ENCODE measurements around the gene KRT80.

The KRT80 gene

GRCh38 chr12:52215587-52216031 lies 23.8 kb upstream of the KRT80 start:
- Histone ChIP-seq H3K36me3 (ENCODE audit: insufficient read depth, low read length) (no peaks in the 10 kb centered on the region), H3K4me1 (ENCODE audit: control insufficient read depth, insufficient read depth, low read length) (peaks cover 7% of the 10 kb centered on the region), H3K4me2 (ENCODE audit: low read length) (no peak overlapping the region), H3K27me3 (ENCODE audit: control insufficient read depth, insufficient read depth, low read length) (no peaks in the 10 kb centered on the region), H3K4me3 (ENCODE audit: low read length) (no peak overlapping the region), H3K9me3 (replicated peaks; ENCODE audit: low read length) (no peaks in the 10 kb centered on the region), H3K9ac (ENCODE audit: low read depth, low read length) (no peak overlapping the region)

DNA sequence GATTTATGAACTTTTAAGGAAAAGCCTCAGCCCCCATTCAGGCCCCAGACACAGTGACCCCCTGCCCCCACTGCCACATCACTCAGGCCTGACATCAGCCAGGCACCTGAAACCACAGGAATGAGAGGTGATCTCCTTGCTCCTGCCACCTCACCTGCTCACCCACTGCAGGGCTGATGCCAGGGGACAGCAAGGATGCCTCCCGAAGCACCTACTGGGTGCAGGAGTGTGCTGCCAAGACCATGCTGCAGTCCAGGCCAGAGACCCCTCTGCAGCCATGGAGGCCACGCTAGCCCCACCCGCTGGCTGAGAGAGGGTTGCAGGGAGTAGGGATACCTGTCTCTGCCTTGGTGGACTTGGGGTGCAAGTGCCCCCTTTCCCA lies 22.6 kb upstream of the KRT80 start:
- Histone ChIP-seq H3K9me3 (replicated peaks; ENCODE audit: low read length) (no peaks in the 10 kb centered on the region), H3K9ac (ENCODE audit: low read depth, low read length) (no peak overlapping the region), H3K4me1 (ENCODE audit: control insufficient read depth, insufficient read depth, low read length) (peaks cover 7% of the 10 kb centered on the region), H3K36me3 (ENCODE audit: insufficient read depth, low read length) (no peaks in the 10 kb centered on the region), H3K27me3 (ENCODE audit: control insufficient read depth, insufficient read depth, low read length) (no peaks in the 10 kb centered on the region), H3K4me3 (ENCODE audit: low read length) (no peak overlapping the region), H3K4me2 (ENCODE audit: low read length) (no peak overlapping the region)

- no peaks in the 10 kb centered on the region for H3K36me3 ChIP-seq (ENCODE audit: insufficient read depth, low read length)
- H3K4me3 ChIP-seq (ENCODE audit: low read length) = no peak overlapping the region
- H3K9ac ChIP-seq (ENCODE audit: low read depth, low read length) = no peak overlapping the region
- H3K27me3 ChIP-seq (ENCODE audit: control insufficient read depth, insufficient read depth, low read length) = no peaks in the 10 kb centered on the region
- H3K4me2 ChIP-seq (ENCODE audit: low read length) = no peak overlapping the region
- no peaks in the 10 kb centered on the region for H3K9me3 ChIP-seq (replicated peaks; ENCODE audit: low read length)
- peaks cover 7% of the 10 kb centered on the region for H3K4me1 ChIP-seq (ENCODE audit: control insufficient read depth, insufficient read depth, low read length)
Observed at GRCh38 chr12:52213564-52214420, 22.0 kb upstream of the KRT80 start.

DNA sequence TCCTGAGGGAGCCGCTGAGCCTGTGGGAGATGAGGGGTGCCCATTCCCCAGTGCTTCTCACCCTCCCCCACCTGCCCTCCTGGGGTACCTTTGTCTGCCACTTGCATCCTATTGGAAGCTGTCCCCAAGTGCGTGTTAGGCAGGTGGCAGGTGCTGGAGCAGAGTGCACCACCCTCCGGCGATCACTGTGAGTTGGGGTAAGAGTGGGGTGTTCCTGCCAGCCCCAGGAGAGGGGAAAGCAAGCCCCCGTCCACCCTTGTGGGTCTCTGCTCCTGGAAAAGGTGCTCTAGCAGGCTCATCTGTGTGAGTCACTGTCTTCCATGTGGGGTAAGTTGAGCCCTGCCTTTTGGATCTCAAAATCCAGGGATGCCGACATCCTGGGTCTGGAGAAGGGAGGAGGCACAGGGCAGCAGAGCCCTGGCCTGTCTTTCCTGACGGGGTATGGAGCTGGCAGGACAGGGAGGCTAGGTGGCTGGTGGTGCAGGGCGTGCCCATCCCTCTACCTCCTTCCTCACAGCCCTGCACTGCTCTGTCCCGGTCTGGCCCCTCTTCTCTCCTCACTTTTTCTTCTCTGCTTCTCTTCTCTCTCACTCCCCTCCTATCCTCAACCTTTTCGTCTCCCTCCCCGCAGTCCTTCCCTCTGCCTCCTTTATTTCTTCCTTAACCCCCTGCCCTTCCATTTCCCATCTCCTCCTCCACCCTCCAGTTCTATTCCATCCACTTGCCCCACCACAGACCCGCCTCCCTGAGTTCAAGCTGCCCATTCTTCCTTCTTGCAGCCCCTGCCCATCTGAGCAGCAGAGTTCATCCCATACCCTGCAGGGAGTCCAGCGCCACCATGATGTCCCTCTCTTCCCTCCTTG lies 21.1 kb upstream of the KRT80 start:
- H3K9me3 ChIP-seq (replicated peaks; ENCODE audit: low read length) = no peaks in the 10 kb centered on the region
- no peaks in the 10 kb centered on the region for H3K36me3 ChIP-seq (ENCODE audit: insufficient read depth, low read length)
- H3K4me1 ChIP-seq (ENCODE audit: control insufficient read depth, insufficient read depth, low read length) = peaks cover 12% of the 10 kb centered on the region
- no peaks in the 10 kb centered on the region for H3K27me3 ChIP-seq (ENCODE audit: control insufficient read depth, insufficient read depth, low read length)
- H3K9ac ChIP-seq (ENCODE audit: low read depth, low read length) = no peak overlapping the region
- no peak overlapping the region for H3K4me2 ChIP-seq (ENCODE audit: low read length)
- no peak overlapping the region for H3K4me3 ChIP-seq (ENCODE audit: low read length)

- H3K9me3 ChIP-seq (replicated peaks; ENCODE audit: low read length) = no peaks in the 10 kb centered on the region
- H3K4me2 ChIP-seq (ENCODE audit: low read length) = no peak overlapping the region
- H3K4me3 ChIP-seq (ENCODE audit: low read length) = no peak overlapping the region
- peaks cover 17% of the 10 kb centered on the region for H3K4me1 ChIP-seq (ENCODE audit: control insufficient read depth, insufficient read depth, low read length)
- no peaks in the 10 kb centered on the region for H3K27me3 ChIP-seq (ENCODE audit: control insufficient read depth, insufficient read depth, low read length)
- no peak overlapping the region for H3K9ac ChIP-seq (ENCODE audit: low read depth, low read length)
- H3K36me3 ChIP-seq (ENCODE audit: insufficient read depth, low read length) = no peaks in the 10 kb centered on the region
Observed at GRCh38 chr12:52211716-52212585, 20.1 kb upstream of the KRT80 start.

- Histone ChIP-seq H3K4me2 (ENCODE audit: low read length) (no peak overlapping the region), H3K4me1 (ENCODE audit: control insufficient read depth, insufficient read depth, low read length) (peaks cover 22% of the 10 kb centered on the region), H3K4me3 (ENCODE audit: low read length) (no peak overlapping the region), H3K9ac (ENCODE audit: low read depth, low read length) (no peak overlapping the region), H3K36me3 (ENCODE audit: insufficient read depth, low read length) (no peaks in the 10 kb centered on the region), H3K9me3 (replicated peaks; ENCODE audit: low read length) (no peaks in the 10 kb centered on the region), H3K27me3 (ENCODE audit: control insufficient read depth, insufficient read depth, low read length) (no peaks in the 10 kb centered on the region)
Observed at GRCh38 chr12:52210925-52211650, 19.3 kb upstream of the KRT80 start.

DNA sequence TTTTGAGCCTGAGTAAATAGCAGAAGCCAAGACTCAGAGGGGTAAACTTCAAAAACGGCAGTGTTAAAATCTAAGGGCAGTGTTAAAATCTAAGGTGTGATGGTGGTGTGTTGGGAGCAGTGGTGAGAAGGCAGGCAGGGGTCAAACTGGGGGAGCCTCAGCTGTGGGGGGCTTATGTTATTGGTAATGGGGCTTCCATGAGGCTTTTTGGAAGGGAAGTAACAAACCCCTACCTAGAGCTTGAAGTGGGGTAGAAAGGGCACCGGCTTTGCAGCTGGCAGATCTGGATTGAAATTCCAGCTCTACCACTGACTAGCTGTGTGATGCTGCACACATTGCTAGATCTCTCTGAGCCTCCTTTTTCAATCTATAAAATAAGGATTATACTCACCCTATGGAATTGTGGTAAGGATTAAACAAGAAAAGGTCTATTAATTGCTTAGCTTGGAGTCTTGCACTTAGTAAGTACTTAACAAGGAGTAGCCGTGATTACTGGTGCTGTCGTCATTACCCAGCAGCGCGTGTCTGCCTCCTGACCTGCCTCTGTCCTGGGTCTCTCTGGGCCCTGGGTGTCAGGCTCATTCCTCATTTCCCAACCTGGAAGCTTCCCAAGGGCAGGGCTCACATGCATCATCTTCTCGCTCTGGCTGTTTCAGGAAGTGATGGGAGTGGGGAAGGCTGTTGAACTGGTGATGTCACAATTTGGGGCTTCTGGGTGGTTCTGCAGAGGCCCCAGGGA lies 18.5 kb upstream of the KRT80 start:
- Histone ChIP-seq H3K4me3 (ENCODE audit: low read length) (no peak overlapping the region), H3K4me2 (ENCODE audit: low read length) (no peak overlapping the region), H3K9me3 (replicated peaks; ENCODE audit: low read length) (no peaks in the 10 kb centered on the region), H3K27me3 (ENCODE audit: control insufficient read depth, insufficient read depth, low read length) (no peaks in the 10 kb centered on the region), H3K9ac (ENCODE audit: low read depth, low read length) (no peak overlapping the region), H3K36me3 (ENCODE audit: insufficient read depth, low read length) (no peaks in the 10 kb centered on the region), H3K4me1 (ENCODE audit: control insufficient read depth, insufficient read depth, low read length) (peaks cover 23% of the 10 kb centered on the region)

DNA sequence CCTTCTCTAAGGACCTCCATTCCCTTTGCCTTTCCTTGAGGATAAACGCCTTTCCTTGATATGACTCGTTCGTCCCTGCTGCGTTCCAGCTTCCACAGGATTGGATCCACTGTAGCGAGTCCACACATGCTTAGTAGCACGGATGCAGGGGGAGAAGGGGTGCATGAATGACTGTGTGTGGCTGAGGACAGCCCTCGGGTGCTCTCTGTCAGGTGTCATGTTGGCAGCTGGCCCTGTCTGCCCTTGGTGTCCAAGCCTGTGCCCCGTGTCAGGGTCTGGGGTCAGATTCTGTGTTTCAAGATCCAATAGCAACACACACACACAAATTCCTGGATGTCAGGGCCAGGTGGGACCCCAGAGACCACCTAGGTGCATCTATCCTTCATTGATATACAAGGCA lies 17.5 kb upstream of the KRT80 start:
- H3K9ac ChIP-seq (ENCODE audit: low read depth, low read length) = no peak overlapping the region
- H3K36me3 ChIP-seq (ENCODE audit: insufficient read depth, low read length) = no peaks in the 10 kb centered on the region
- peaks cover 33% of the 10 kb centered on the region for H3K4me1 ChIP-seq (ENCODE audit: control insufficient read depth, insufficient read depth, low read length)
- H3K9me3 ChIP-seq (replicated peaks; ENCODE audit: low read length) = no peaks in the 10 kb centered on the region
- no peak overlapping the region for H3K4me3 ChIP-seq (ENCODE audit: low read length)
- no peaks in the 10 kb centered on the region for H3K27me3 ChIP-seq (ENCODE audit: control insufficient read depth, insufficient read depth, low read length)
- no peak overlapping the region for H3K4me2 ChIP-seq (ENCODE audit: low read length)

GRCh38 chr12:52208424-52209165 lies 16.8 kb upstream of the KRT80 start:
- Histone ChIP-seq H3K4me3 (ENCODE audit: low read length) (no peak overlapping the region), H3K27me3 (ENCODE audit: control insufficient read depth, insufficient read depth, low read length) (no peaks in the 10 kb centered on the region), H3K36me3 (ENCODE audit: insufficient read depth, low read length) (no peaks in the 10 kb centered on the region), H3K9ac (ENCODE audit: low read depth, low read length) (no peak overlapping the region), H3K9me3 (replicated peaks; ENCODE audit: low read length) (no peaks in the 10 kb centered on the region), H3K4me2 (ENCODE audit: low read length) (no peak overlapping the region), H3K4me1 (ENCODE audit: control insufficient read depth, insufficient read depth, low read length) (peaks cover 40% of the 10 kb centered on the region)

GRCh38 chr12:52207895-52208294 lies 16.1 kb upstream of the KRT80 start:
- no peaks in the 10 kb centered on the region for H3K27me3 ChIP-seq (ENCODE audit: control insufficient read depth, insufficient read depth, low read length)
- no peak overlapping the region for H3K4me2 ChIP-seq (ENCODE audit: low read length)
- H3K9ac ChIP-seq (ENCODE audit: low read depth, low read length) = no peak overlapping the region
- H3K4me3 ChIP-seq (ENCODE audit: low read length) = no peak overlapping the region
- no peaks in the 10 kb centered on the region for H3K36me3 ChIP-seq (ENCODE audit: insufficient read depth, low read length)
- H3K4me1 ChIP-seq (ENCODE audit: control insufficient read depth, insufficient read depth, low read length) = peaks cover 47% of the 10 kb centered on the region
- no peaks in the 10 kb centered on the region for H3K9me3 ChIP-seq (replicated peaks; ENCODE audit: low read length)
